Islet precursor cell (in vitro differentiated cells): ENCODE data around the gene MAZ.
"Not testable (repeated sequence)": the region's sequence is repeated elsewhere in the genome, so short reads cannot be mapped to it uniquely, and the experiment has no call there.

Source experiments
- DNase-seq: peaks from one replicate; pipeline ENCODE4 v3.0.0-alpha.2; 2018

Gene MAZ

DNA sequence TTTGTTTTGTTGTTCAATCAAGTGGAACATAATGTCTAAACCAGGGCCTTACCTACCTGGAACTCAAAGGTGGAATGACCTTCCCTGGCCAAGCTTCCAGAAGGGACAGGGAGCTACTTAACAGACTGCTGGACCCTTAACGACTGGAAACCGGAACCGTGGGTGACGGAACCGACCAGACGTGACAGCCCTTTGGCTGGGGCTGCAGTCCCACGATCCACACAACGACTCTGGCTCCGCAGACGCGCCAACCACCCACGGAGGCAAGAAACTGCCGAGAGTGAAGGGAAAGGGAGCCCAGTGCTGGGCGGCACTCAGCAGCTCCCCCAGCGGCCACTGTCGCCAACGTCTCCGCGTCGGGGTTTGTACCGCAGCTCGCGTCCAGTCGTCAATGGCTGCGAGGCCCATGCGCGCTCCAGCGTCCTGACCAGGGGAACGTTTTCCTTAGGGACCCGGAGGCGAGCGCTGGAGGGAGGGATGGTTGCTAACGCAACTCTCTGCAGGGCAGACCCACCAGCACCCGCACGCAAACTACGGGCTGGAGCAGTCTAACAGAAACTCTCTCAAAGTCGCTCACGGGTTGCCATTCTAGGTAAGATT is 21.3 kb upstream of the MAZ start:
- DNase-seq: peak; percentile 85

DNA sequence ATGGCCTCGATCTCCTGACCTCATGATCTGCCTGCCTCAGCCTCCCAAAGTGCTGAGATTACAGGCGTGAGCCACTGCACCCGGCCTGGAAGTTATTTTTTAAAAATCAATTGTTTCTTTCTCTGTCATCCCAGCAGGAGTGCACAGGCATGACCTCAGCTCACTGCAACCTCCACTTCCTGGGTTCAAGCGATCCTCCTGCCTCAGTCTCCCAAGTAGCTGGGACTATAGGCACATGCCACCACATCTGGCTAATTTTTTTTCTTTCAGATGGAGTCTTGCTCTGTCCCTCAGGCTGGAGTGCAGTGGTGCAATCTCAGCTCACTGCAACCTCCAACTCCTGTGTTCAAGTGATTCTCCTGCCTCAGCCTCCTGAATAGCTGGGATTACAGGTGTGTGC is 19.2 kb upstream of the MAZ start:
- not testable (repeated sequence) for DNase-seq

DNA sequence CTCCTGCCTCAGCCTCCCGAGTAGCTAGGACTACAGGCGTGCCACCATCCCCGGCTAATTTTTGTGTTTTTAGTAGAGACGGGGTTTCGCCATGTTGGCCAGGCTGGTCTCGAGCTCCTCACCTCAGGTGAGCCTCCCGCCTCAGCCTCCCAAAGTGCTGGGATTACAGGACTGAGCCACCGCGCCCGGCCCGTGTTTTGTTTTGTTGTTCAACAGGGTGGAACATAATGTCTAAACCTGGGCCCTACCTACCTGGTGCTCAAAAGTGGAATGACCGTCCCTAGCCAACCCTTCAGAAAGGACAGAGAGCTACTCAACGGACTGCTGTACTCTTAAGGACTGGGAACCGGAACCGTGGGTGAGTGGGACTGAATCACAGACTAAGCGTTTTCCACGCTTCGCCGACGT is 16.6 kb upstream of the MAZ start:
- no peak for DNase-seq

DNA sequence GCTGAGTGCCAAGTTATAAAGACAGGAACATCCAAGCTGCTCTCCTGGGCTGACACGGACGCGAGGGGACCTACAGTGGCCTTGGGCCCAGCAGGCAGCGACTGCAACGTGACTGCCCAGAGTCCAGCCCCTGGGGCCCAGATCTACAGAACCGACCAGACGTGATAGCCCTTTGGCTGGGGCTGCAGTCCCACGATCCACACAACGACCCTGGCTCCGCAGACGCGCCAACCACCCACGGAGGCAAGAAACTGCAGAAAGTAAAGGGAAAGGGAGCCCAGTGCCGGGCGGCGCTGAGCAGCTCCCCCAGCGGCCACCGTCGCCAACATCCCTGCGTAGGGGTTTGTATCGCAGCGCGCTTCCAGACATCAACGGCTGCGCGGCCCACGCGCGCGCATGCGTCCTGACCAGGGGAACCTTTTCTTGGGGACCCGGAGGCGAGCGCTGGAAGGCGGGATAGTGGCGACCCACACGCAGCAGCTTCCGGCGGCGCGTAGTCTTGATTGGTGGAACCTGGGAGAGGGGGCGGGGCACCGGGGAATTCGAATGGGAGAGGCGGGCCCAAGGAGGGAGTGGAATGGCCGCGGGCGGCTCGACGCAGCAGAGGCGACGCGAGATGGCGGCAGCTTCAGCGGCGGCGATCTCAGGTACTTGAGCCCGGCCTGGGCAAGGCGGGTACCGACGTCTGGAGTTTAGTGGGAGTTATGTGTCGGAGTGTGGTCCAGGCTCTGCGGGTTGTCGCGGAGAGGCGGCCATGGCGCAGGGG is 16.0 kb upstream of the MAZ start, which contains the start of gene KIF22:
Gene KIF22 (plus strand): TSS at position 569 of the 766 bp plus-strand sequence. CDS start 9 bp downstream, at position 578.
- peak; percentile 100 for DNase-seq

DNA sequence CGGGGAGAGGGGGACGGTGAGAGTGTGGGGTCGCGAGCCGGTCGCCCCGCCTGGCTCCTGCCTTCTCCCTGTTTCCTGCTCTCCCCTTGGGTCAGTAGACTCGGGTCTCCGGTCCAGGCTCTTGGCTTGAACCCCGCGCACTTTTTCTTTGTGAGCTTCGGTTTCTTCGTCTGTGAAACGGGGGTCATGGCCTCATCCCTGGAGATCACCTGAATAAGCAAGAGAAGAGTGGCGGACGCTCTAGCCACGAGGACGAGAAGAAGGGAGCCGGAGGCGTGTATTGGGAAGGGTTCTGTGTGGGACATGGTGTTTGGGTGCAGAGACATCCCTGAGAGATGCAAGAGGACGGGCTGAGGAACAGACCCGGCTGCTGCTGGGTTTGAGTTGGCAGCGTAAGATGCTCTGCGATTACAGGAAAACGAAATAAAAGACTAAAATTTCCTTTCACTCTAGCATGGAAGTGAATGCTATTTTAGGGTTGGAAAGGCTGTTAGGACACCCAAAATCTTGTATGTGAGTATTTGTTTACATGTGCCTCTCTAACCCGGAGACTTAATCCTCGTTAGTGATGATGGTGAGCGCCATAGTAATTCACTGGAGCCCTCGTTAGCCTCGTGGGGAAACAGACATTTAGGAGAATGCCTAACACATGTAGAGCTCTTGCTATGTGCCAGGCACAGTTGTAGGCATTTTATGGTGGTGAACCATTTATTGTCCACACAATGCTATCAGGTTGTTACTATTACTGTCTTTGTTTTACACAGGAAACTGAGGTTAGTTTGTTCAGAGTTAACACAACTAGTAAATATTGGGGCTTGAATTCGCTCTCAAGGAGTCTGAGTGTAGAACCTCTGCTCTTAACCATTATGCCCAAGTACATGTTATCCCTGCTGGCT is 15.1 kb upstream of the MAZ start:
- no peak for DNase-seq

DNA sequence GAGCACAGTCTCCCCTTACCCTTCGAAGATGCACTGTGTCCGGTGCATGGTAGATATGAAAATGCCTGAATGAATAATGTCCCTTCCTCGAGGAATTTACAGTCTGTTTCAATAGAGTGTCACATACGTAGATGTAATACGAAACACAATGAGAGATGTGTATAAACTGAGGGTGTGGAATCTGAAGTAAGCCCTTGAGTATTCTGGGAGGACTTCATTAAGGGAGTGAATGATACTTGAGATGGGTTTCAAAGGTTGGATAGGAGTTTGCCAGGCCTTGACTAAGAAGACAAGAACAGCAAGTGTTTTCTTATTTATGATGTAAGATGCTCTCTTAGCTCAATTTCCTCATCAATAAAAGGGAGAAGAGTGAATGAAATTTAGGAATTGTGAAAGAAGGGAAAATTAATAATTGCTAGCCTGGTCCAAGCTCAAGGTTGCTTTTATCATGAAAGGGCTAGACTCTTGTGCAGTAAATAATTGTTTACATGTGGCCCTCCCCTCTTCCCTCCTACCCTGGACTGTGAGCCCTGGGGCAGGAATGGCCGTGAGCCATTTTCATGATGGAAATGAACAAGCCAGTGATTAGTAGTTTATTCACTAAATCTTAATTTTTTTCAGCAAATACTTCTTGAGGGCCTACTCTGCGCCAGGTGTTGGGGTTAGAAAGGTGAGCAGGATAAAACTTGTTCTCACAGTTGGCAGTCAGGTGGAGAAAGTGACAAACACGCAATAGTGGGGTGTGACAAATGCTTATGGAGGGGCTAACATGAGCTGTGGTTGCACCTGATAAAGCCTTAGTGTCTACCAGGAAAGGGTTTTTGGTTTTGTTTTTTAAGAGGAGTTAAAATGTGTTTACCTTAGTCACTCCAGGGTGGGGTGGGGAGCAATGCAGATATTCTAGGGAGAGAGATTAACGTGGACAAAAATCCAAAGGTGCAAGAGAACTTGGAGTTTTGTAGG is 14.2 kb upstream of the MAZ start:
- no peak for DNase-seq

DNA sequence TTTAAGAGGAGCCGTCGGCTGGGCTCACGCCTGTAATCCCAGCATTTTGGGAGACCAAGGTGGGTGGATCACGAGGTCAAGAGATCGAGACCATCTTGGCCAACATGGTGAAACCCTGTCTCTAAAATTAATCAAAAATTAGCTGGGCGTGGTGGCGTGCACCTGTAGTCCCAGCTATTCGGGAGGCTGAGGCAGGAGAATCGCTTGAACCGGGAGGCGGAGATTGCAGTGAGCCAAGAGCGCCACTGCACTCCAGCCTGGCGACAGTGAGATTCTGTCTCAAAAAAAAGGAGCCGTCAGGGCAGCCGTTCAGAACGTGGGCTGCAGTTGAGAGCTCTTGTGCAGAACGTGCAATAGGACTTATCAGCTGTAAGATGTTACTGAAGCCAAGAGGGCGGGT is 13.2 kb upstream of the MAZ start:
- DNase-seq: not testable (repeated sequence)

DNA sequence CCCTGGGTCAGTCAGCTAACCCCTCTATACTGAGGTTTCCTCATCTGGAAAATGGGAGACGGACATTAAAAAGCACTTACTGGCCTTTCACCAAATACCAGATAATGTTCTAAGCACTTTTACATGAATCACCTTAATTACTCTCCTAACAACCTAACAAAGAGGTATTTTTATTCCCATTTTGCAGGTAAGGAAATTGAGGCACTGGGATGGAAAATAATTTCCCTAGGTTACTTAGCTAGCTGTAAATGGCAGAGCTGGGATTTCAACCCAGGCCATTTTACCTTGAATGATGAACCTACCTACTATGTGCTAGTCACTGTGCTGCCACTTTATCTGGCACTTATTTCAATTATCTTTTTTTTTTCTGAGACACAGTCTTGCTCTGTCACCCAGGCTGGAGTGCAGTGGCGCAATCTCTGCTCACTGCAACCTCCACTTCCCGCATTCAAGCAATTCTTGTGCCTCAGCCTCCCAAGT is 12.1 kb upstream of the MAZ start:
- no peak for DNase-seq

DNA sequence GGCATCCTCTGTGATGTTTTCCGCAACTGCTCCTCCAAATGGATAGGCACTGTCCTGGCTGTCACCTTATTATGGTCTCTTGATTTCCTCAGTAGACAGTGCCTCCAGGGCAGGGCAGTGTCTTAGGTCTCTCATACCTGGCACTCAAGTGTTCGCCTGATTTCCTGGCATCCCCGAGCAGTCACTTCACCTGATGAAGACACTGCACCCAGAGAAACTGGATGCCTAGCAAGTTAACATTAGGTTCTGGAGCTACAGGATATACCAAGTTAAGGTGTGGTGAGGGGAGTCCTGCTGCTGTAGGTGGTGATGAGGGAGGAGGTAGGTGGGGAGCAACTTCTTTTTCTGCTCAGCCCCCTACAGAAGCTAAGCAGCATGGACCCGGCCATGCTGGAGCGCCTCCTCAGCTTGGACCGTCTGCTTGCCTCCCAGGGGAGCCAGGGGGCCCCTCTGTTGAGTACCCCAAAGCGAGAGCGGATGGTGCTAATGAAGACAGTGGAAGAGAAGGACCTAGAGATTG is 3.9 kb upstream of the MAZ start:
- no peak for DNase-seq

DNA sequence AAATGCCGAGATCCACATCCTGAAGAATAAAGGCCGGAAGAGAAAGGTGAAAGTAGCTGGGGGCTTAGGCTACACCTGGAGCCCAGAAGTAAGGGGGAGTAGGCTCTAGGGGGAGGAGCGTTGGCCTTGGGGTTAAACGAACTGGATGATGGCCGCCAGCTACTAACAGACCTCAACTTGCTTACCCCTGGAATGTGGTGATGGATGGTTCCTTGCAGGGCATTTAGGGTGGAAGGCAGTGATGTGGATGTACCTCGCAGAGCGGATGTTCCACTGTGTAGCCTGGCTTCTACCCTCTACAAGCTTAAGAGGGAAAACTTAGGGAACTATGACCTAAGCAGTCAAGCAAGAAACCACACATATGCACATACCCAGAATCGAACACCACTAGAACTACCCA is 2.3 kb upstream of the MAZ start:
- no peak for DNase-seq

DNA sequence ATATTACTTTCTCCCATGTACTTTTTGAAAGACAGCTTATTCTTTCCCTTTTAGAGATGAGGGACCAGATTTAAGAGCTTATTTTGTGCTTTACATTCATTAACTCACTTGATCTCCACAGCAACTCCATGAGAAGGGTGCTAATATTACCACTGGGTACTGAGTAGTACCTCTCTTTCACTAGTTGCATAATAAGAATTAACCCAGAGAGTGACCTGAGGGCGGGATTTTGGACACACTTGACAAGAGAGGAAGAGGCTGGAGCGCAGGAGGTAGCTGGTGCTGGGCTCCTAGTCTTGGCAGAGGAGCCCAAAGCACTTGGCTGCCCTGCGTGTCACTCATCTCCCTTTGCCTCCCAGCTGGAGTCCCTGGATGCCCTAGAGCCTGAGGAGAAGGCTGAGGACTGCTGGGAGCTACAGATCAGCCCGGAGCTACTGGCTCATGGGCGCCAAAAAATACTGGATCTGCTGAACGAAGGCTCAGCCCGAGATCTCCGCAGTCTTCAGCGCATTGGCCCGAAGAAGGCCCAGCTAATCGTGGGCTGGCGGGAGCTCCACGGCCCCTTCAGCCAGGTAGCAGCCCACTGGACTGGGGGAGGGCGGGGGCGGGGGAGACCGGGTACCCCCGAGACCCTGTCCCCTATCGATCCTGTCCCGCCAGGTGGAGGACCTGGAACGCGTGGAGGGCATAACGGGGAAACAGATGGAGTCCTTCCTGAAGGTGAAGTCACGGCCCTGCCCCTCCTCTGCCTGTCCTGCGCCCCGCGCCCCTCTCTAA is 1.7 kb upstream of the MAZ start:
- DNase-seq: no peak

DNA sequence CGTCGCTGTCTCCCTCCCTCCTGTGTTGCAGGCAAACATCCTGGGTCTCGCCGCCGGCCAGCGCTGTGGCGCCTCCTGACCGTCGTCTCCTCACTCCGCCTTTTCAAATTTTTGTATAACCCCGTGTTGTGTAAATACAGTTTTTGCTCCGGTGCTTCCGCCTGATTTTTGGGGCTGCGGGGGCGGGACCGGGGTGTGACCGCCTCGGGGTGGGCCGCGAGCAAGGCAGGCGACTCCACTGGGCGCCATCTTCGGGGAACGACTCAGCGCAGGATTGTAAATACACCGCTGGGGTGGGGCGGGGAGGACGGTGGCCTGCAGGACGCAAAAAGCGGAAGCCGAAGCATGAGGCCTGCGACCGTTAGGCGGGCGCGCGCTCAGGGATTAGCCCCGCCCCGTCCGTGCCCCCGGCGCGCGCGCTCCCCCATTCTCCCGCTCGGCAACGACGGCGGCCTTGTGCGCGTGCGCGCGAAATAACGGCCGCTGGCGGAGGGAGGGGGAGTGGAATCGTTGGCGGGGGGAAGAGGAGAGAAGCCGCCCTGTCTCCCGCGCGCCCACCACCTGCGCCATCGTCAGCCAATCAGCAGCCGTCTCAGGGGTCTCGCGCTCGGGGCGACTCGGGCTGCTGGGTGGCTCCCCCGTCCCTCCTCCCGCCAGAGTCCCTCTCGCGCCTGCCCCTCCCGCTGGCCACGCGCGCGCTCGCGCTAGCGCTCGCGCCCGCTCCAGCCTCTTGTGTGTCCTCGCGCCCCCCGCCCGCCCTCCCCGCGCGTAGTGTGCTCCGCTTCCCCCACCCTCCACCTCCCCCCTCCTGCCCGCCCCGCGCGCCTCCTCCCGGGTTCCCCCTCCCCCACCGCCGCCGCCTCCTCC is 864 bp upstream of the MAZ start:
- DNase-seq: peak; percentile 99

DNA sequence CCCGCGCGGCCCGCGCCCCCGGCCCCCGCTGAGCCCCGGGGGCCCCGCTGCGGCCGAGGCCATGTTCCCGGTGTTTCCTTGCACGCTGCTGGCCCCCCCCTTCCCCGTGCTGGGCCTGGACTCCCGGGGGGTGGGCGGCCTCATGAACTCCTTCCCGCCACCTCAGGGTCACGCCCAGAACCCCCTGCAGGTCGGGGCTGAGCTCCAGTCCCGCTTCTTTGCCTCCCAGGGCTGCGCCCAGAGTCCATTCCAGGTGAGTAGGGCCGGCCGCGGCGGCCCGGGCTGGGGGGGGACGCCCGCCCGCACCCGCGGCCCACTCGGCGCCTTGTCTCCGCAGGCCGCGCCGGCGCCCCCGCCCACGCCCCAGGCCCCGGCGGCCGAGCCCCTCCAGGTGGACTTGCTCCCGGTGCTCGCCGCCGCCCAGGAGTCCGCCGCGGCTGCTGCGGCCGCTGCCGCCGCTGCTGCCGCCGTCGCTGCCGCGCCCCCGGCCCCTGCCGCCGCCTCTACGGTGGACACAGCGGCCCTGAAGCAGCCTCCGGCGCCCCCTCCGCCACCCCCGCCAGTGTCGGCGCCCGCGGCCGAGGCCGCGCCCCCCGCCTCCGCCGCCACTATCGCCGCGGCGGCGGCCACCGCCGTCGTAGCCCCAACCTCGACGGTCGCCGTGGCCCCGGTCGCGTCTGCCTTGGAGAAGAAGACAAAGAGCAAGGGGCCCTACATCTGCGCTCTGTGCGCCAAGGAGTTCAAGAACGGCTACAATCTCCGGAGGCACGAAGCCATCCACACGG is 504 bp downstream of the MAZ start:
- DNase-seq: peak; percentile 79

DNA sequence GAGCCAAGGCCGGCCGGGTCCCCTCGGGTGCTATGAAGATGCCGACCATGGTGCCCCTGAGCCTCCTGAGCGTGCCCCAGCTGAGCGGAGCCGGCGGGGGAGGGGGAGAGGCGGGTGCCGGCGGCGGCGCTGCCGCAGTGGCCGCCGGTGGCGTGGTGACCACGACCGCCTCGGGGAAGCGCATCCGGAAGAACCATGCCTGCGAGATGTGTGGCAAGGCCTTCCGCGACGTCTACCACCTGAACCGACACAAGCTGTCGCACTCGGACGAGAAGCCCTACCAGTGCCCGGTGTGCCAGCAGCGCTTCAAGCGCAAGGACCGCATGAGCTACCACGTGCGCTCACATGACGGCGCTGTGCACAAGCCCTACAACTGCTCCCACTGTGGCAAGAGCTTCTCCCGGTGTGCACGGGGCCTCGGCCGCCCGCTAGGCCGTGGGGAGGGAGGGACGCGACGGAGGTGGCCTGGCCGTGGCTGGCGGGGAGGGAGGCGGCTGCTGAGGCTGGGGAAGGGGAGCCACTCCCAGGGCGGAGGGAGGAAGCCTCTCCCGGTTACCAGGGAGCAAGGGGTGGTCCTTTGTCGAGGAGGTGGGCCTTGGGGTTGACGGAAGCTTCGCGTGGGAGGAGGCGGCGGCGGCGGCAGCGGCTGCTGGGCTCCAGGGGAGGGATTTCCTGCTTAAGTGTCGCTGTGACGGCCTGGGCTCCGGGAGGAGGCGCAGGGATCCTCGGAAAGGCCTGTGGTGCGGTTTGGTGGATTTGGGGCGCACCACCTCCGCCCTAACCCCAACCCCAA is 1.3 kb downstream of the MAZ start:
- DNase-seq: peak; percentile 95

DNA sequence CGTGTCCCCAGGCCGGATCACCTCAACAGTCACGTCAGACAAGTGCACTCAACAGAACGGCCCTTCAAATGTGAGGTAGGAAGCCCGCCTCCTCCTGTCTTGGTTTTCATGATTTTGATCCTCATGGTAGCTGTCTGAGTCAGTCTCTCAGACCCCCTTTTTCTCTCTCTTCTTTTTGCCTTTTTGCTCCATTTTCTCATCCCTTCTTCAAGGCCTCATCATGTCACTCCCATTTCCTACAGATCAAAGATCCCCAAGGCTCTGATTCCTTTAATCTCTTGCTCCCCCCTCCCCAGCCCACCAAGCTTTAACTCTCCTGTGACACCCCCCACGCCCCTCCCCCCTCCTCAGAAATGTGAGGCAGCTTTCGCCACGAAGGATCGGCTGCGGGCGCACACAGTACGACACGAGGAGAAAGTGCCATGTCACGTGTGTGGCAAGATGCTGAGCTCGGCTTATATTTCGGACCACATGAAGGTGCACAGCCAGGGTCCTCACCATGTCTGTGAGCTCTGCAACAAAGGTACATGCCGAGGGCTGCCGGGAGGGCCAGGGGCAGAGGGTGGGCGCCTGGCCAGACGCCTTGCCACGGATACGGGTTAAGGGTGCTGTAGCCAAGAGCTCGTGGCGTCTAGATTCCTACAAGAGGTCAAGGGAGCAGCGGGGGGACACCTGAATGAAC is 2.0 kb downstream of the MAZ start:
- no peak for DNase-seq

DNA sequence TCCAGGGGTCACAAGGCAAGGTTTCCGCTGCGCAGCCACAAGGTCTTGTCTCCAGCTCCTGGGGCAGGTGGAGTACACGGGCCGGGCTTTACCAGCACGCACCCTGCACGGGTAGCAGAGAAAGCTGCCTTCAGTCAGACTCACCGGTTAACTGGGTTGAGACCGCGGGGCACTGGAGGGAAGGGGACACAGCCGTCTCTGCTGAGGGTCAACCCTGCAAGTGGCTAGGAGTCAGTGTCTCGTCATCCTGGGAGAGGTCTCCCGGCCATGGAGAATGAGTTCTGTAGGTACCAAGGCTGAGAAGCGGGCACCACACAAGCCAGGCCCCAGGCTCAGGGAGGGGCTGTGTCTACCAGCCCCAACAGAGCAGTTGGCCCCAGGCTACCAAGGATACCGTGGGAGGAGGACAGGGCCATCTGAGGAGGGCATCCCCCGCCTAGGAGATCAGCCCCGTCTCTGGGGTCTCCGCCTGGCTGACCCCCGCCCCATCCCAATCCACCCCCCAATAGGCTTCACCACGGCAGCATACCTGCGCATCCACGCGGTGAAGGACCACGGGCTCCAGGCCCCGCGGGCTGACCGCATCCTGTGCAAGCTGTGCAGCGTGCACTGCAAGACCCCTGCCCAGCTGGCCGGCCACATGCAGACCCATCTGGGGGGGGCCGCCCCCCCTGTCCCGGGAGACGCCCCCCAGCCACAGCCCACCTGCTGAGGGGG is 2.9 kb downstream of the MAZ start:
- no peak for DNase-seq
